Stimulated activated effector memory CD8-positive, alpha-beta T cell treated with anti-CD3 and anti-CD28 coated beads, Interleukin-12 subunit alpha, Interleukin-12 subunit beta, amount 100 ng/mL, for 72 hours (primary cell): Measurements from ENCODE around the gene GHRHR.

ENCODE experiments used
- ATAC-seq: fragments of 150-1000 bp; cut with Tn5 transposase; 2 replicates; pipeline ENCODE4 v1.10.0; 2021
- DNase-seq, 2 donors: peaks; one replicate each; pipeline ENCODE4 v3.0.0; 2021 to 2022; ENCODE audit warnings: low spot score in 2 of 2
- H3K27ac Mint-ChIP-seq: one replicate; pipeline ENCODE4 v1.8.0; 2022; ENCODE audit warnings: mild to moderate bottlenecking, mixed read lengths
- H3K36me3 Mint-ChIP-seq: one replicate; pipeline ENCODE4 v1.8.0; 2022; ENCODE audit warnings: mild to moderate bottlenecking, mixed read lengths
- H3K4me1 Mint-ChIP-seq: one replicate; pipeline ENCODE4 v1.8.0; 2022; ENCODE audit warnings: mixed read lengths
- H3K4me3 Mint-ChIP-seq: one replicate; pipeline ENCODE4 v1.8.0; 2022; ENCODE audit warnings: mild to moderate bottlenecking, mixed read lengths
- H3K9me3 Mint-ChIP-seq: one replicate; pipeline ENCODE4 v1.8.0; 2022; ENCODE audit warnings: mixed read lengths

Gene GHRHR

GRCh38 chr7:31017721-31018120, 54.0 kb downstream of the GHRHR start:
- no peak for DNase-seq
- Mint-ChIP-seq H3K4me3 (no peak overlapping the region), H3K27ac (no peak overlapping the region), H3K4me1 (peaks cover 7% of the 10 kb centered on the region), H3K36me3 (no peaks in the 10 kb centered on the region), H3K9me3 (no peaks in the 10 kb centered on the region)
- no peak for ATAC-seq

- no peak overlapping the region for H3K27ac Mint-ChIP-seq
- peaks cover 4% of the 10 kb centered on the region for H3K9me3 Mint-ChIP-seq
- H3K4me1 Mint-ChIP-seq: peaks cover 25% of the 10 kb centered on the region
- no peaks in the 10 kb centered on the region for H3K36me3 Mint-ChIP-seq
- no peak overlapping the region for H3K4me3 Mint-ChIP-seq
- no peak for ATAC-seq
- DNase-seq: no peak
Measured at GRCh38 chr7:31019509-31019908, 55.8 kb downstream of the GHRHR start.

- Mint-ChIP-seq H3K27ac (peak overlapping the region; percentile 24), H3K36me3 (no peaks in the 10 kb centered on the region), H3K4me1 (peaks cover 29% of the 10 kb centered on the region), H3K9me3 (peaks cover 4% of the 10 kb centered on the region), H3K4me3 (no peak overlapping the region)
- ATAC-seq (no peak), DNase-seq (no peak)
Measured at GRCh38 chr7:31020161-31020560, 56.4 kb downstream of the GHRHR start.

- peaks cover 29% of the 10 kb centered on the region for H3K4me1 Mint-ChIP-seq
- DNase-seq: no peak
- peaks cover 4% of the 10 kb centered on the region for H3K9me3 Mint-ChIP-seq
- H3K36me3 Mint-ChIP-seq: no peaks in the 10 kb centered on the region
- H3K27ac Mint-ChIP-seq: peak overlapping the region; percentile 24
- no peak for ATAC-seq
- H3K4me3 Mint-ChIP-seq: no peak overlapping the region
Measured at GRCh38 chr7:31020652-31021051, 56.9 kb downstream of the GHRHR start.

- Mint-ChIP-seq H3K4me1 (peaks cover 29% of the 10 kb centered on the region), H3K36me3 (no peaks in the 10 kb centered on the region), H3K9me3 (peaks cover 4% of the 10 kb centered on the region), H3K27ac (no peak overlapping the region), H3K4me3 (no peak overlapping the region)
- DNase-seq: no peak
- no peak for ATAC-seq
Measured at GRCh38 chr7:31022117-31022516, 58.4 kb downstream of the GHRHR start.

GRCh38 chr7:31022726-31023125, 59.0 kb downstream of the GHRHR start:
- H3K9me3 Mint-ChIP-seq: peaks cover 4% of the 10 kb centered on the region
- H3K27ac Mint-ChIP-seq: no peak overlapping the region
- peaks cover 29% of the 10 kb centered on the region for H3K4me1 Mint-ChIP-seq

GRCh38 chr7:31023877-31024276, 60.1 kb downstream of the GHRHR start:
- Mint-ChIP-seq H3K36me3 (no peaks in the 10 kb centered on the region), H3K4me1 (peaks cover 29% of the 10 kb centered on the region), H3K4me3 (no peak overlapping the region), H3K27ac (no peak overlapping the region), H3K9me3 (peaks cover 4% of the 10 kb centered on the region)
- no peak for DNase-seq
- no peak for ATAC-seq

More at GRCh38 chr7:31022726-31023125, 59.0 kb downstream of the GHRHR start:
- H3K4me3 Mint-ChIP-seq: no peak overlapping the region
- no peaks in the 10 kb centered on the region for H3K36me3 Mint-ChIP-seq
- ATAC-seq: peak; percentile 4
- DNase-seq: no peak

- DNase-seq (no peak), ATAC-seq (no peak)
- H3K27ac Mint-ChIP-seq: no peak overlapping the region
- no peaks in the 10 kb centered on the region for H3K36me3 Mint-ChIP-seq
- peaks cover 4% of the 10 kb centered on the region for H3K9me3 Mint-ChIP-seq
- H3K4me1 Mint-ChIP-seq: peaks cover 25% of the 10 kb centered on the region
- H3K4me3 Mint-ChIP-seq: no peak overlapping the region
Measured at GRCh38 chr7:31027161-31027965, 63.6 kb downstream of the GHRHR start.

GRCh38 chr7:31028006-31028405, 64.3 kb downstream of the GHRHR start:
- Mint-ChIP-seq H3K9me3 (peaks cover 4% of the 10 kb centered on the region), H3K36me3 (no peaks in the 10 kb centered on the region), H3K4me3 (no peak overlapping the region), H3K27ac (no peak overlapping the region), H3K4me1 (peaks cover 19% of the 10 kb centered on the region)
- no peak for ATAC-seq
- no peak for DNase-seq

- no peak overlapping the region for H3K4me3 Mint-ChIP-seq
- ATAC-seq: no peak
Measured at GRCh38 chr7:31028417-31028992, 64.8 kb downstream of the GHRHR start.

More at GRCh38 chr7:31028417-31028992, 64.8 kb downstream of the GHRHR start:
- Mint-ChIP-seq H3K27ac (no peak overlapping the region), H3K9me3 (peaks cover 4% of the 10 kb centered on the region), H3K36me3 (no peaks in the 10 kb centered on the region), H3K4me1 (peaks cover 14% of the 10 kb centered on the region)
- DNase-seq: no peak
